Transverse colon (tissue), 4 donors: ENCODE results near the gene ABL1. TPM values are rescaled to one million over a fixed set of nuclear protein-coding genes. Genes with fewer than 3 reads are reported as not detected.

ENCODE experiments used
- DNase-seq: peaks from one replicate; pipeline ENCODE4 v3.0.0-alpha.2; 2019
- H3K27ac ChIP-seq, 4 donors: fragments of 200-600 bp; sonication (generic); 2 replicates each; pipeline ENCODE4 v1.5.1; 2016 to 2018; ENCODE audit warnings: inconsistent platforms in 4 of 4
- H3K27me3 ChIP-seq: fragments of 200-600 bp; sonication (generic); 2 replicates; pipeline ENCODE4 v1.5.1; 2017; ENCODE audit warnings: inconsistent platforms
- H3K36me3 ChIP-seq, 4 donors: fragments of 200-600 bp; sonication (generic); 2 replicates each; pipeline ENCODE4 v1.5.1; 2017 to 2019; ENCODE audit warnings: inconsistent platforms in 4 of 4
- H3K4me1 ChIP-seq, 4 donors: fragments of 200-600 bp; sonication (generic); 2 replicates each; pipeline ENCODE4 v1.5.1; 2017 to 2020; ENCODE audit warnings: inconsistent platforms in 4 of 4
- H3K4me3 ChIP-seq, 4 donors: fragments of 200-600 bp; sonication (generic); 1 replicate in 1 of 4; 2 replicates in 3 of 4; pipeline versions ENCODE4 v1.5.1 to v1.6.1; 2017 to 2019; ENCODE audit warnings: inconsistent platforms in 4 of 4
- H3K9me3 ChIP-seq, 2 donors: fragments of 200-600 bp; sonication (generic); 2 replicates each; pipeline ENCODE4 v1.5.1; 2017 to 2019; ENCODE audit warnings: inconsistent platforms in 2 of 2
- CTCF ChIP-seq, 5 experiments: fragments of 200-600 bp in 3 of 5; fragments of 450-650 bp in 2 of 5; sonication (generic) in 3 of 5; IDR thresholded peaks; 1 replicate in 2 of 5; 2 replicates in 3 of 5; pipeline ENCODE4 v1.5.1; 2016 to 2017; ENCODE audit warnings: antibody characterized with exemption in 5 of 5, inconsistent platforms in 3 of 5, mild to moderate bottlenecking in 2 of 5, moderate library complexity in 1 of 5
- EP300 ChIP-seq: sonication (generic); formaldehyde crosslinking; IDR thresholded peaks from one replicate; pipeline ENCODE4 v1.6.1; 2017; ENCODE audit warnings: antibody characterized with exemption, low read depth
- POLR2A ChIP-seq: fragments of 450-650 bp; IDR thresholded peaks from one replicate; pipeline ENCODE4 v1.6.1; 2016; ENCODE audit warnings: antibody characterized with exemption, mild to moderate bottlenecking, moderate library complexity
- POLR2AphosphoS5 ChIP-seq, 3 donors: sonication (generic); formaldehyde crosslinking; IDR thresholded peaks; one replicate each; pipeline ENCODE4 v1.6.1; 2016; ENCODE audit warnings: antibody characterized with exemption in 3 of 3
- WGBS, 2 donors: methylation state at CpG; one replicate each; pipeline ENCODE4 v1.1.5; 2018; ENCODE audit warnings: low coverage in 1 of 2; 5-methylcytosine and 5-hydroxymethylcytosine counted together
- in situ Hi-C, 4 donors: fragments of 200-750 bp; cut with MboI; loops; one replicate each; pipeline versions ENCODE4 v1.15.0 to v1.15.1; 2017; ENCODE audit warnings: low sequenced_read_pairs in 3 of 4, low pct_ligation_motif_present in 1 of 4, low pct_unique_long_range_greater_than_20kb in 1 of 4
- intact Hi-C: fragments of 100-400 bp; cut with DNase I; formaldehyde crosslinking; loops from one replicate; pipeline ENCODE4 v1.15.1; 2023; ENCODE audit warnings: low total_unique reads
- total RNA-seq, 4 donors: library from RNA; depleted of rRNA; stranded (reverse); fragments of >200 nt; gene quantifications; one replicate each; pipeline ENCODE4 v1.1.0, GENCODE V29; 2016

The ABL1 gene
- total RNA-seq, 4 donors from 2014 or later: 66.9 to 97.1 (median 81.8) TPM

GRCh38 chr9:130892477-130893304 is 57.6 kb downstream of the ABL1 start:
- H3K36me3 ChIP-seq: peaks cover 0 to 24% (median 7%) of the 10 kb centered on the region in 4 donors

GRCh38 chr9:130893341-130894101 is 58.5 kb downstream of the ABL1 start:
- Histone ChIP-seq H3K4me1 (peaks cover 9 to 18% (median 13%) of the 10 kb centered on the region in 4 donors), H3K9me3 (no peaks in the 10 kb centered on the region), H3K36me3 (peaks cover 0 to 18% (median 7%) of the 10 kb centered on the region in 4 donors), H3K4me3 (no peak overlapping the region), H3K27me3 (peaks cover 14% of the 10 kb centered on the region), H3K27ac (peak overlapping the region in 3 of 4 donors; percentile 13 to 39 (median 16))
- intact Hi-C loops: no loop called here
- 62 to 80% methylated on average over 6 to 34 of the region's 34 CpGs for WGBS, 2 donors
- TF ChIP-seq POLR2A (no peak), CTCF (IDR thresholded peaks at IDR 0.05) (peak; percentile 20 to 34 (median 30)), POLR2AphosphoS5 (IDR thresholded peaks at IDR 0.05) (peak in 1 of 3 donors; percentile 35), EP300 (no peak)
- peak; percentile 48 for DNase-seq
- in situ Hi-C loops: no loop called here

More at GRCh38 chr9:130892477-130893304, 57.6 kb downstream of the ABL1 start:
- DNase-seq: no peak
- Histone ChIP-seq H3K4me3 (no peak overlapping the region), H3K4me1 (peaks cover 1 to 14% (median 13%) of the 10 kb centered on the region in 4 donors), H3K27ac (peak overlapping the region in 1 of 4 donors; percentile 16), H3K27me3 (peaks cover 6% of the 10 kb centered on the region), H3K9me3 (no peaks in the 10 kb centered on the region)
- intact Hi-C loops (no loop called here), in situ Hi-C loops (no loop called here)
- 83 to 92% methylated on average over 9 to 24 of the region's 24 CpGs for WGBS, 2 donors
- no peak for TF ChIP-seq EP300
- TF ChIP-seq POLR2AphosphoS5 (IDR thresholded peaks at IDR 0.05): no peak

- TF ChIP-seq CTCF (IDR thresholded peaks at IDR 0.05) (no peak), POLR2A (no peak), EP300 (no peak), POLR2AphosphoS5 (IDR thresholded peaks at IDR 0.05) (no peak)
- peaks cover 10 to 19% (median 13%) of the 10 kb centered on the region in 4 donors for H3K4me1 ChIP-seq
- no peak overlapping the region for H3K4me3 ChIP-seq
- H3K36me3 ChIP-seq: peaks cover 0 to 11% (median 5%) of the 10 kb centered on the region in 4 donors
- intact Hi-C loops: no loop called here
- DNase-seq: no peak
- 58% methylated on average over 7 of the region's 7 CpGs; no CpG with 5 or more reads in 1 of the 2 donors for WGBS, 2 donors
- in situ Hi-C loops: no loop called here
- no peaks in the 10 kb centered on the region for H3K9me3 ChIP-seq
- peak overlapping the region in 1 of 4 donors; percentile 52 for H3K27ac ChIP-seq
- peaks cover 17% of the 10 kb centered on the region for H3K27me3 ChIP-seq
These were observed 59.5 kb downstream of the ABL1 start for GRCh38 chr9:130894546-130894945.

GRCh38 chr9:130895038-130895437 is 60.0 kb downstream of the ABL1 start:
- TF ChIP-seq POLR2AphosphoS5 (IDR thresholded peaks at IDR 0.05): peak in 1 of 3 donors; percentile 5
- TF ChIP-seq EP300: no peak
- Histone ChIP-seq H3K4me3 (no peak overlapping the region), H3K4me1 (peaks cover 10 to 19% (median 13%) of the 10 kb centered on the region in 4 donors), H3K36me3 (peaks cover 0 to 7% (median 3%) of the 10 kb centered on the region in 4 donors), H3K9me3 (no peaks in the 10 kb centered on the region), H3K27me3 (peaks cover 18% of the 10 kb centered on the region), H3K27ac (peak overlapping the region in 1 of 4 donors; percentile 52)
- in situ Hi-C loops (no loop called here), intact Hi-C loops (no loop called here)
- WGBS, 2 donors: 78% methylated on average over 9 of the region's 9 CpGs; no CpG with 5 or more reads in 1 of the 2 donors
- DNase-seq: no peak
